ENCODE data around the gene DPP8. TPM values are rescaled to one million over a fixed set of nuclear protein-coding genes. Genes with fewer than 3 reads are reported as not detected.

Gene DPP8
- total RNA-seq, 4 donors from 2014 or later = 19.8 to 30.5 (median 21.8) TPM

DNA sequence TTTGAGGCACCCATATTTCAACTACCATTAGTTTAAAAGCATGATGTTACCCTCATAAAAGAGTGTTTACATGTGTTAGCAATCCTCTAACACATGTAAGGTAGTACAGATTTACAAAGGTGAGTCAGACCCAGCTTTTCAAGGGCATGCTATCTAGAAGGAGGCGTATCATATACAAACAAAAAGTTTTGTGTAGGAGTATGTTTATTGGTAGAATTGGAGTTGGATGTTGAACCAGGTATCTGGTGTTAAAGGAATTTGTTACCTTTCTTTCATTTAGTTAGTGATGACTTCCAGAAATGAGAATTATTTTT is 15.2 kb upstream of the DPP8 start:
- intact Hi-C loops (cut with DNase I) = no loop called here
- no peaks in the 10 kb centered on the region for H3K36me3 ChIP-seq
- TF ChIP-seq, protein P1, sequence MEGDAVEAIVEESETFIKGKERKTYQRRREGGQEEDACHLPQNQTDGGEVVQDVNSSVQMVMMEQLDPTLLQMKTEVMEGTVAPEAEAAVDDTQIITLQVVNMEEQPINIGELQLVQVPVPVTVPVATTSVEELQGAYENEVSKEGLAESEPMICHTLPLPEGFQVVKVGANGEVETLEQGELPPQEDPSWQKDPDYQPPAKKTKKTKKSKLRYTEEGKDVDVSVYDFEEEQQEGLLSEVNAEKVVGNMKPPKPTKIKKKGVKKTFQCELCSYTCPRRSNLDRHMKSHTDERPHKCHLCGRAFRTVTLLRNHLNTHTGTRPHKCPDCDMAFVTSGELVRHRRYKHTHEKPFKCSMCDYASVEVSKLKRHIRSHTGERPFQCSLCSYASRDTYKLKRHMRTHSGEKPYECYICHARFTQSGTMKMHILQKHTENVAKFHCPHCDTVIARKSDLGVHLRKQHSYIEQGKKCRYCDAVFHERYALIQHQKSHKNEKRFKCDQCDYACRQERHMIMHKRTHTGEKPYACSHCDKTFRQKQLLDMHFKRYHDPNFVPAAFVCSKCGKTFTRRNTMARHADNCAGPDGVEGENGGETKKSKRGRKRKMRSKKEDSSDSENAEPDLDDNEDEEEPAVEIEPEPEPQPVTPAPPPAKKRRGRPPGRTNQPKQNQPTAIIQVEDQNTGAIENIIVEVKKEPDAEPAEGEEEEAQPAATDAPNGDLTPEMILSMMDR (IDR thresholded peaks at IDR 0.05) = no peak
- TF ChIP-seq POLR2A (IDR thresholded peaks at IDR 0.05) = no peak
- no peak for DNase-seq
- WGBS, 2 donors = 29 to 30% methylated on average over 1 of the region's 1 CpG
- H3K9me3 ChIP-seq = no peaks in the 10 kb centered on the region
- H3K4me1 ChIP-seq = peaks cover 0 to 46% (median 17%) of the 10 kb centered on the region in 3 donors
- H3K27me3 ChIP-seq = no peaks in the 10 kb centered on the region
- no peak overlapping the region for H3K4me3 ChIP-seq
- peak overlapping the region; percentile 32 to 75 (median 58) for H3K27ac ChIP-seq

DNA sequence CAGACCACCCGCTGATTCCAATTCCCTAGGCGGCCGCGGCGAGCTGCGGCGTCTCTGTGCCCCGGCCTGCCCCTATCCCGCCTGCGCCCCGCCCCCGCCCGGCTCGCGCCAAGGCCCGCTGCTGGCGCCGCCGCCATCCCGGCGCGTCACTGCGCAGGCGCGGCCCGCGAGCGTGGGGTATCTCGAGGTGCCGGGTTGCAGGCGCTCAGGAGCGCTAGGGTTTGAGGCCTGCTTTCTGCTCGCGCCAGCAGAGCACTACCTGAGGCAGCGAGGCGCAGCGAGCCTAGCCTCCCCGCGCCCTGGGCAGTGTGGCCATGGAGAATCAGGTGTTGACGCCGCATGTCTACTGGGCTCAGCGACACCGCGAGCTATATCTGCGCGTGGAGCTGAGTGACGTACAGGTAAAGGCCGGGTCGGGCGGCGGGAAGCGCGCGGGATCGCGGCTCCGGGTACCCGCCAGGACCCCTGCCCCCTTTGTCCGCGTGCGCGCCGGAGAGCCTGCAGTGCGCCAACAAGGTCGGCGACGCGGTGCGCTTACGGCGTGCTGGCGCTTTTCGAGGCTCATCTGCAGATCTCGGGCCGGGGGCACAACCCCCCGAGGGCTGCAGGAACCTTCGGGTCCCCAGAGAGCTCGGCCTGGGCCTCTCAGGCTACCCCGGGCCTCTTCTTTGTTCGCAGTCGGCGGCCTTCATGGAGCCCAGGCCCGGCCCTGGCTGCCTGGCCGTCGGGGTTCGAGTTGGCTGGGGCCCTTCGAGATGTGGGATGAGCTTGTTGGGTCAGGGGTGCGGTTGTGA is 13.0 kb upstream of the DPP8 start, which contains the start of gene HACD3:
HACD3 (plus strand) TSS at position 146 of the 794 bp plus-strand sequence; CDS start at position 315, 169 bp downstream.
- Histone ChIP-seq H3K4me3 (peak within 1 kb of the TSS; percentile 63 to 83 (median 80)), H3K36me3 (no peaks in the 10 kb centered on the region), H3K27me3 (no peaks in the 10 kb centered on the region), H3K9me3 (no peaks in the 10 kb centered on the region), H3K27ac (peak within 1 kb of the TSS; percentile 68 to 86 (median 82)), H3K4me1 (peaks cover 0 to 46% (median 17%) of the 10 kb centered on the region in 3 donors)
- TF ChIP-seq POLR2A (IDR thresholded peaks at IDR 0.05) = peak in 2 of 4 donors; percentile 25 to 63
- TF ChIP-seq, protein P1 (IDR thresholded peaks at IDR 0.05) = no peak
- intact Hi-C loops (cut with DNase I) = no loop called here
- WGBS, 2 donors = 0 to 1% methylated on average over 9 to 28 of the region's 88 CpGs
- DNase-seq = no peak

DNA sequence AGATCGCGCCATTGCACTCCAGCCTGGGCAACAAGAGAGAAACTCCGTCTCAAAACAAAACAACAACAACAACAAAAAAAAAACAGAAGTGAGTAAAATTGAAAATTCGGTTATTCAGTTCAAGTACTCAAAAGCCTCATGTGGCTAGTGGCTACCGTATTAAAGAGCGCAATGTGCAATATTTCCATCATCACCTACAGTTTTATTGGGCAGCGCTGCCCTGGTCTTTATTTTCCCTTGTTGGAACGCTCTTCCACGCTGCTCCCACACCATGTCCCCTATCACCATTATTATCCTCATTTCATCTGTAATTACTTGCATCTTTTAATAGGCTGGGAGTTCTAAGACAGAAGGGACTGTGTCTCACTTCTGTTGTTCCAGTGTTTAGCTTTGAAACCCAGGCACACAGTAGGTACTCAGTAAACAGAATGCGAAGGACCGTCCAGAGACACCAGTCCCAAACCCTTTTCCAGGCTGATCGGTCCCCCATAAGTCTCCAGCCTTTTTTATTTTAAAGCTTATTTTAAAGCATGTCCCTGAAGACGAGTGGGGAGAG is 12.4 kb upstream of the DPP8 start:
- no peak for DNase-seq
- intact Hi-C loops (cut with DNase I) = no loop called here
- Histone ChIP-seq H3K27ac (peak overlapping the region; percentile 68 to 86 (median 82)), H3K4me1 (peaks cover 0 to 46% (median 17%) of the 10 kb centered on the region in 3 donors), H3K4me3 (peak overlapping the region; percentile 63 to 83 (median 80)), H3K27me3 (no peaks in the 10 kb centered on the region), H3K36me3 (no peaks in the 10 kb centered on the region), H3K9me3 (no peaks in the 10 kb centered on the region)
- no peak for TF ChIP-seq POLR2A (IDR thresholded peaks at IDR 0.05)
- TF ChIP-seq, protein P1 (IDR thresholded peaks at IDR 0.05) = no peak
- WGBS, 2 donors = 54 to 55% methylated on average over 13 of the region's 13 CpGs

DNA sequence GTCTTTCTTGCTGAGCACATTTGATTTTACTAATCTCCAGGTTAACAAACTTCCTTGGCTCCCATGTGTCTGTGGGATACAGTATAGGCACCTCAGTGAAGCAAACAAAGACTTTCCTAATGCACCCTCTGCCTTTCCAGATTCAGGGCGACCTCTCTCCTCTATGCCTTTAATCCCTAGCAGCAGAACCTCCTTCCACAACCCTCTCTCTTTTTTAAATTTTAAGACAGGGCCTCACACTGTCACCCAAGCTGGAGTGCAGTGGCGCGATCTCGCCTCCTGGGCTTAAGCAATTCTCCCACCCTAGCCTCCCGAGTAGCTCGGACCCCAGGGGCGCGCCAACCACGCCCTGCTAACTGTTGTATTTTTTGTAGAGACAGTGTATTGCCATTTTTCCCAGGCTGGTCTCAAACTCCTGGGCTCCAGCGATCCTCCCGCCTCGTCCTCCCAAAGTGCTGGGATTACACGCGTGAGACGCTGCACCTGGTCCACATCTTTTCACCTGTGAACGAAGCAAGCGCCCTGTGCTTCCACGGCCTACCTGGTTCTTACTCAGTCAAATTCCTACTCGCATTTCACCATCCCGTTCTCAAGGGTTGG is 11.1 kb upstream of the DPP8 start:
- Histone ChIP-seq H3K4me3 (no peak overlapping the region), H3K27me3 (no peaks in the 10 kb centered on the region), H3K9me3 (no peaks in the 10 kb centered on the region), H3K4me1 (peaks cover 0 to 40% (median 17%) of the 10 kb centered on the region in 3 donors), H3K27ac (no peak overlapping the region), H3K36me3 (no peaks in the 10 kb centered on the region)
- DNase-seq = no peak
- WGBS, 2 donors = 90 to 96% methylated on average over 20 of the region's 20 CpGs
- intact Hi-C loops (cut with DNase I) = no loop called here
- TF ChIP-seq, protein P1 (IDR thresholded peaks at IDR 0.05) = no peak
- no peak for TF ChIP-seq POLR2A (IDR thresholded peaks at IDR 0.05)

DNA sequence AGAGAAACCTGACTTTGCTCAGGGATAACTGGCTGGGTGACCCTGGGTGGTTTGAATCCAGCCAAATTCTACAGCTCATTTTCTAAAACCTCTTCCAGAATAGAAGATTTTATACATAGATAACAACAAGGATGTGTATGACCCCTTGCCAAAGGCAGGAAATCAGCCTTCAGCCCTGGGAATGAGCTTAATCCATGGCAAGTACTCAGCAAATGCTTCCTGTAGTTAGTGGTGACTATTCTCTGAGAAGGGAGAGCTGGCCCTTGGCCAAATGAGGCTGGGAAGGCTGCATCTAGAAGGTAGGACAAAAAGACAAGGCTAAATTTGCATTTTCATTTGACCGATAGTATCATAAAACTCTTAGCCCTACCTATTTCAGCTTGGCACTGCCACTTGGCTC is 8.1 kb upstream of the DPP8 start:
- no peak for DNase-seq
- H3K4me3 ChIP-seq = no peak overlapping the region
- intact Hi-C loops (cut with DNase I) = no loop called here
- WGBS, 2 donors = 88 to 94% methylated on average over 1 of the region's 1 CpG
- no peaks in the 10 kb centered on the region for H3K9me3 ChIP-seq
- H3K36me3 ChIP-seq = no peaks in the 10 kb centered on the region
- no peak overlapping the region for H3K27ac ChIP-seq
- H3K27me3 ChIP-seq = no peaks in the 10 kb centered on the region
- H3K4me1 ChIP-seq = peaks cover 0 to 10% (median 4%) of the 10 kb centered on the region in 3 donors
- TF ChIP-seq POLR2A (IDR thresholded peaks at IDR 0.05) = no peak
- TF ChIP-seq, protein P1 (IDR thresholded peaks at IDR 0.05) = no peak

All from esophagus squamous epithelium (tissue), 5 donors.